Activated T-cell treated with anti-CD3 and anti-CD28 coated beads, Interleukin-2, amount 50 U/mL, for 72 hours (primary cell): ENCODE results near the gene TMPRSS6. TPM values are rescaled to one million over a fixed set of nuclear protein-coding genes. Genes with fewer than 3 reads are reported as not detected.

ENCODE experiments used
- ATAC-seq, 2 donors: fragments of 150-1000 bp; cut with Tn5 transposase; replicated peaks in 1 of 2; 2 replicates each; pipeline ENCODE4 v1.10.0; 2021; ENCODE audit warnings: moderate library complexity in 2 of 2, mild to moderate bottlenecking in 1 of 2
- DNase-seq, 2 donors: peaks; one replicate each; pipeline ENCODE4 v3.0.0; 2021 to 2022; ENCODE audit warnings: mixed read lengths in 1 of 2
- H3K27ac Mint-ChIP-seq: one replicate; pipeline ENCODE4 v1.8.0; 2022; ENCODE audit warnings: mild to moderate bottlenecking, moderate library complexity, mixed read lengths
- H3K27me3 Mint-ChIP-seq: one replicate; pipeline ENCODE4 v1.8.0; 2022; ENCODE audit warnings: low read depth, mixed read lengths
- H3K36me3 Mint-ChIP-seq, 2 donors: one replicate each; pipeline ENCODE4 v1.8.0; 2022; ENCODE audit warnings: mixed read lengths in 2 of 2, mild to moderate bottlenecking in 1 of 2; ENCODE audit not compliant: insufficient read depth in 2 of 2
- H3K4me1 Mint-ChIP-seq: one replicate; pipeline ENCODE4 v1.8.0; 2022; ENCODE audit warnings: low read depth, mixed read lengths
- H3K4me3 Mint-ChIP-seq, 2 donors: one replicate each; pipeline ENCODE4 v1.8.0; 2022; ENCODE audit warnings: mild to moderate bottlenecking in 2 of 2, mixed read lengths in 2 of 2, moderate library complexity in 2 of 2
- H3K9me3 Mint-ChIP-seq, 2 donors: one replicate each; pipeline ENCODE4 v1.8.0; 2022; ENCODE audit warnings: mixed read lengths in 2 of 2
- total RNA-seq, 2 donors: library from RNA; stranded (reverse); gene quantifications; one replicate each; pipeline ENCODE4 v1.2.3, GENCODE V29; 2022

TMPRSS6 gene
- total RNA-seq, 2 donors from 2014 or later = 26.8 to 59.4 TPM

DNA sequence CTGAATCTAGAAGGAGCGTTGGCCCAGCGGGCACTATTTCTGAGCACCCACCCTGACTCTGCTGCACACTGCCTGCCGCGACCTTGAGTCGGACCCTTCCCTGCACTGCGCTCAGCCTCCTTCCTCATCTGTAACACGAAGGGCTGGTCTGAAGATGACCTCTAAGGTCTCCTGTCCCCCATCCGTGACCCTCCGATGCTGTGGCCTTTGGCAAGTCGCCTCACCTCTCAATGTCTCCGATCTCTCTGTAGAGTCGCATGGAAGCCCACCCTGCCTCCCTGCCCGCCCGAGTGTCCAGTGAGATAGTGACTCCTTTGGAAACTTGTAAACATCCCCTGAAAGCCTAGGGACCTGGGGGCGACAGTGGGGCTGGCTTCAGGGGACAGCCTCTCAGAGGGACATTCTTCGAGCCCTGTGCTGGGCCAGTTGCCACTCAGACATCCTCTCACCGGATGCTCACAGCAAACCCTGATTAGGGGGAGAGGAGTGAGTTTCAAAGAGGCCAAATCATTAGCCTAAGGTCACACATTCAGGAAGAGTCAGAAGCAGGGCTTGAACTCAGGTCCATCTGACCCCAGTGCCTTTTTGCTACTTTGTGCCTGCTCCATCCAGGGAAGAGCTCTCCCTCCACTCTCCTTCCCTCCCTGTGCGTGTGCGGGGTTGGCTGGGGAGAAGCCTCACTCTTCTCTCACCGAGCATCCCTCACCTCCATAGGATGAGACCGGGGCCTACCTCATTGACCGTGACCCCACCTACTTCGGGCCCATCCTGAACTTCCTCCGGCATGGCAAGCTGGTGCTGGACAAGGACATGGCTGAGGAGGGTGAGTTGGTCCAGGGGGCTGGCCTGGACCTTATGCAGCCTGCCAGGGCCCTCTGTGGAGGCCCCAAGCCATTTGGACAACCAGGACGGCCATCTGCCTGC is 56.9 kb downstream of the TMPRSS6 start:
- Mint-ChIP-seq H3K4me1 (peaks cover 15% of the 10 kb centered on the region), H3K27ac (no peak overlapping the region), H3K4me3 (peak overlapping the region; percentile 75 to 88), H3K9me3 (no peaks in the 10 kb centered on the region), H3K36me3 (peaks cover 0 to 2% of the 10 kb centered on the region in 2 donors), H3K27me3 (no peaks in the 10 kb centered on the region)
- DNase-seq = no peak
- no peak for ATAC-seq

DNA sequence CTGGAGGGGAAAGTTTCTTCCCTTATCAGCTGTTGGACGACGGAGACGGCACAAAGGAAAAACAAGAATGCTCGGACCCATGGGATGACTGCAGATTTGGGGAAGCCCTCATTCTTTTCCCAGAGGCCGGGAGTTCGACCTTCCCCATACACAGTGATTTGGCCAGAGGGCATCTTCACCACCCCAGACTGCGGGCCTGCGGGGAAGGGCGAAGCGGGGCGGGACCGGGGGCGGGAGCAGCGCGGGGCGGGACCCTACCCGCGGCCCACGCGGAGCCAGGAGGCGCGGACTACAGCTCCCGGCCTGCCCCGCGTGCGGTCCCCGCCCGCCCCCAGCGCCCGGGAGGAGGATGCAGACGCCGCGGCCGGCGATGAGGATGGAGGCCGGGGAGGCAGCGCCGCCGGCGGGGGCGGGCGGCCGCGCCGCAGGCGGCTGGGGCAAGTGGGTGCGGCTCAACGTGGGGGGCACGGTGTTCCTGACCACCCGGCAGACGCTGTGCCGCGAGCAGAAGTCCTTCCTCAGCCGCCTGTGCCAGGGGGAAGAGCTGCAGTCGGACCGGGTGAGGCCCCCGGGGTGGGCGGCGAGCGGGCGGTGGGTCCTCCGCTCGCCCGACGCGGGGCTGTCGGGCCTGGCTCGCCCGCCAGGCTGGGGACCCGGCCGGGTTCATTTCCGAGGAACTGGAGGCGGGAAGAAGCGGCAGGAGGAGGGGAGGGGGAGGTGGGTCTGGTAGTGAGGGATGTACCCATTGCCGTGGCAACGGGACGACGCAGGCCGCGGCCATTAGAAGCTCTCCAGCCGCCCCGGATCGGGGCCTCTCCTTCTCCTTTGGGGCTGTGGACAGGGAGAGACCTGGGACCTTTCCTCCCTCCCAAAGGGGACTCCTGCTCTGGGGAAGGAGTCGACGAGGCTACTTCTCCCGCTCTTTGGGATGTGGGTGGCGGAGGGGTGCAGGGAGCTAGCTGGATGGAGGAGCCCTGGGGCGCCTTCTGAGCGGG is 57.8 kb downstream of the TMPRSS6 start, which contains the start of gene KCTD17:
Gene KCTD17, plus strand, starts transcription at position 352 of the 995 bp plus-strand sequence. Its CDS starts 19 bp downstream, at position 371.
- Mint-ChIP-seq H3K27me3 (no peaks in the 10 kb centered on the region), H3K27ac (no peak within 1 kb of the TSS), H3K9me3 (no peaks in the 10 kb centered on the region), H3K36me3 (no peaks in the 10 kb centered on the region), H3K4me3 (peak within 1 kb of the TSS; percentile 75 to 88), H3K4me1 (peaks cover 15% of the 10 kb centered on the region)
- ATAC-seq (peak; percentile 100), DNase-seq (peak; percentile 87 to 89)

DNA sequence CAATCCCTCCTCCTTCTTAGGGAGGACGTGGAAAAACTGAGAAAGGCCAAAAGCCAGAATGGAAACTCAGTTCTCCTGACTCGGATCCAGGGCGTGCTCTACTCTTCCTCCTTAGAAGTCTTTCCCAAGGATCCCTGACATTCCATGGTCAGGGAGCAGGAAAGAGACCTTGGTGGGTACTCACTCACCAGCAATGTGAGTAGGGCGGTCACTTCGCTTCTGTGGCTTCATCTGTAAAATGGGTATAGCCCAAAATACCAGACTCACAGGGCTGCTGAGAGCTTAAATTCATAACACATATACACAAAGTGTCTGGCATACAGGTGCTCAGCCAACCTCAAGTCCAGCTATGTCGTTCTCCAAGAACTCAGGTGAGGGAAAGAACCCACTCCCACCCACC is 58.6 kb downstream of the TMPRSS6 start:
- Mint-ChIP-seq H3K4me3 (peak overlapping the region; percentile 75 to 88), H3K27me3 (no peaks in the 10 kb centered on the region), H3K4me1 (peaks cover 15% of the 10 kb centered on the region), H3K9me3 (no peaks in the 10 kb centered on the region), H3K27ac (no peak overlapping the region), H3K36me3 (no peaks in the 10 kb centered on the region)
- DNase-seq (no peak), ATAC-seq (no peak)

DNA sequence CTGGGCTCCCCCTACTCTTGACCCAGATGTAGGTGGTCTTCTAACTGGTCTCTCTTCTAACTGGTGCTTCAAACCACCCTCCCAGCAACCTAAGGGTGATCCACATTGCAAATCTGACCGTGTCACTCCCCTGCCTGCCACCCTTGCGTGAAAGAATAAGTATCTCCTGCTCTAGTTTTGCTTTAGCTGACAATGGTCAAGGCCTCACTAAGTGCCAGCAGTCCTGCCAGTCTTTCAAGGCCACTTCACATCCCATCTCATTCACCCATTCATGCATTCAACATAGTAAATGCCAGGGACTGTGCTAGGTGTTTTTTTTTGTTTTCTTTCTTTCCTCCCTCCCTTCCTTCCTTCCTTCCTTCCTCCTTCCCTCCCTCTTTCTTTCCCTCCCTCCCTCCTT is 60.3 kb downstream of the TMPRSS6 start:
- DNase-seq = no peak
- Mint-ChIP-seq H3K4me1 (peaks cover 28% of the 10 kb centered on the region), H3K27ac (no peak overlapping the region), H3K27me3 (no peaks in the 10 kb centered on the region), H3K9me3 (no peaks in the 10 kb centered on the region), H3K4me3 (no peak overlapping the region), H3K36me3 (no peaks in the 10 kb centered on the region)
- ATAC-seq = no peak

DNA sequence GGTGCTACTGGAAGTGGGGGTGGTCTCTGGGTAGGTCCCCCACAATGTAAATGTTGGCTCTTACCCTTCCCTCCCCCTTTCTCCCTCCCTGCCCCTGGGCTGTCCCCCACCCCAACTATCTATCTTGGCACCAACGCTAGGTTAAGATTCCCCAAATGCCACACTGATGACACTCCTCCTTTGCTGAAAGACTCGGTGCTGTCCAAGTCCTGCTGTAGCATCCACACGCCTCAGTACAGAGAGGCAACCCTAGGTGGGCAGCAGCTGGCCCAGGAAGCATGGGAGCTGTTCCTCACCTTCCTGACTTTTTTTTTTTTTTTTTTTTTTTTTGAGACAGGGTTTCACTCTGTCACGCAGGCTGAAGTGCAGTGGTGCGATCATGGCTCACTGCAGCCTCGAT is 61.4 kb downstream of the TMPRSS6 start:
- peaks cover 29% of the 10 kb centered on the region for H3K4me1 Mint-ChIP-seq
- no peak overlapping the region for H3K4me3 Mint-ChIP-seq
- ATAC-seq (no peak), DNase-seq (no peak)
- H3K27me3 Mint-ChIP-seq = no peaks in the 10 kb centered on the region
- no peak overlapping the region for H3K27ac Mint-ChIP-seq
- no peaks in the 10 kb centered on the region for H3K9me3 Mint-ChIP-seq
- H3K36me3 Mint-ChIP-seq = no peaks in the 10 kb centered on the region

DNA sequence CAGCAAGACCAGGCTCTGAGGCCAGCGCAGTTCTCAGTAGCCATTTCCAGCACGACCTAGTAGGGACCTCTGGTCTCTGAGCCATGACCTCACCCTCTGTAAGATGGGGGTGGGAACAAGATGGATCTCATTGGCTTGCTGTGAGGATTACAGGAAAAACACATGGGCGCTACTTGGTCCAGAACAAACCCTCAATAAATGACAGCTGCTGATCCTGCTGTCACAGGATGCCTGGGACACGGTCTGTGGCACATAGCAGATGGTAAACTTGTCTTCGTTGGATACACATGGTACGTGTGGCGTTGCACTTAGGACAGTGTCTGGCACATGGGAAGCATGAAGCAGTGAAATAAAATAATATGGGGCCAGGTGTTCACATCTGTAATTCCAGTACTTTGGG is 62.5 kb downstream of the TMPRSS6 start:
- H3K27me3 Mint-ChIP-seq = no peaks in the 10 kb centered on the region
- no peak for ATAC-seq

DNA sequence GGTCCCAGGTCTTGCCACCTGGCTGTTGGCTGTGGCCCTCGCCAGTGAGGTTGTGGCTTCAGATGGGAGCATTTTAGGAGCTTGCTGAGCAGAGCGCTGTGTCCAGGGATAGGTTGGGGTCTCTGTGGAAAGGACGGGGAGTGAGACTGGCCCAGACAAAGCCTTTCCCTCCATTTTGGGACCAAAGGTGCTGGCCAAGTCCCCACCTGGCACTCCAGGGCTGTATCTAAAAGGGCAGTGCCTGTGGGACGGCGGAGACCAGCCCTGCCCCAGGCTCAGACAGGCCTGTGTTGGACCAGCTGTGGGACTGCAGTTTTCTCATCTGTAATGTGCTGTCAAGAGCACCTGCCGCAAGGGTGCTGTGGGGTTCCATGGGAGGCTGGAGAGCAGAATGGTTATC is 62.9 kb downstream of the TMPRSS6 start:
- H3K27ac Mint-ChIP-seq = no peak overlapping the region
- no peaks in the 10 kb centered on the region for H3K9me3 Mint-ChIP-seq
- ATAC-seq (no peak), DNase-seq (no peak)
- no peaks in the 10 kb centered on the region for H3K36me3 Mint-ChIP-seq
- H3K4me3 Mint-ChIP-seq = no peak overlapping the region
- no peaks in the 10 kb centered on the region for H3K27me3 Mint-ChIP-seq
- H3K4me1 Mint-ChIP-seq = peaks cover 20% of the 10 kb centered on the region

More for the DNA sequence above, 62.5 kb downstream of the TMPRSS6 start:
- Mint-ChIP-seq H3K27ac (no peak overlapping the region), H3K36me3 (no peaks in the 10 kb centered on the region), H3K4me1 (peaks cover 18% of the 10 kb centered on the region), H3K4me3 (no peak overlapping the region), H3K9me3 (no peaks in the 10 kb centered on the region)
- no peak for DNase-seq

DNA sequence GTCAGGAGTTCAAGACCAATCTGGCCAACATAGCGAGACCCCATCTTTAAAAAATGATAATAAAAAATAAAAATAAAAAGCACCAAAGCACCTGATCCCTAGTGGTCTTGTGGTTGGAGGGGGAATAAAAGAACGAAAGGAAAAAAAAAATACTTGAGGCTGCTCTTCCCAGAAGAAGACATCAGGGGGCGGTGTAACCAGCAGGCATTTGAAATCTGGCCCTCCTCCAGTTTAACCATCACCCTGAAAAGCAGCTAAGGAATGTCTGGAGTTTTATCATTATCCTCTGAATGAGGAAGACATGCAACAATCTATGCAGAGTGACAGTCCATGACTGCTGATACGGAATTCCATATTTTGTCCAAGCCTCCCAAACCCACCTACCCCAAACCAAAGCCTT is 63.6 kb downstream of the TMPRSS6 start:
- no peaks in the 10 kb centered on the region for H3K27me3 Mint-ChIP-seq
- DNase-seq = no peak
- no peaks in the 10 kb centered on the region for H3K36me3 Mint-ChIP-seq
- no peak overlapping the region for H3K4me3 Mint-ChIP-seq
- no peak for ATAC-seq
- H3K27ac Mint-ChIP-seq = no peak overlapping the region
- peaks cover 26% of the 10 kb centered on the region for H3K4me1 Mint-ChIP-seq
- no peaks in the 10 kb centered on the region for H3K9me3 Mint-ChIP-seq

DNA sequence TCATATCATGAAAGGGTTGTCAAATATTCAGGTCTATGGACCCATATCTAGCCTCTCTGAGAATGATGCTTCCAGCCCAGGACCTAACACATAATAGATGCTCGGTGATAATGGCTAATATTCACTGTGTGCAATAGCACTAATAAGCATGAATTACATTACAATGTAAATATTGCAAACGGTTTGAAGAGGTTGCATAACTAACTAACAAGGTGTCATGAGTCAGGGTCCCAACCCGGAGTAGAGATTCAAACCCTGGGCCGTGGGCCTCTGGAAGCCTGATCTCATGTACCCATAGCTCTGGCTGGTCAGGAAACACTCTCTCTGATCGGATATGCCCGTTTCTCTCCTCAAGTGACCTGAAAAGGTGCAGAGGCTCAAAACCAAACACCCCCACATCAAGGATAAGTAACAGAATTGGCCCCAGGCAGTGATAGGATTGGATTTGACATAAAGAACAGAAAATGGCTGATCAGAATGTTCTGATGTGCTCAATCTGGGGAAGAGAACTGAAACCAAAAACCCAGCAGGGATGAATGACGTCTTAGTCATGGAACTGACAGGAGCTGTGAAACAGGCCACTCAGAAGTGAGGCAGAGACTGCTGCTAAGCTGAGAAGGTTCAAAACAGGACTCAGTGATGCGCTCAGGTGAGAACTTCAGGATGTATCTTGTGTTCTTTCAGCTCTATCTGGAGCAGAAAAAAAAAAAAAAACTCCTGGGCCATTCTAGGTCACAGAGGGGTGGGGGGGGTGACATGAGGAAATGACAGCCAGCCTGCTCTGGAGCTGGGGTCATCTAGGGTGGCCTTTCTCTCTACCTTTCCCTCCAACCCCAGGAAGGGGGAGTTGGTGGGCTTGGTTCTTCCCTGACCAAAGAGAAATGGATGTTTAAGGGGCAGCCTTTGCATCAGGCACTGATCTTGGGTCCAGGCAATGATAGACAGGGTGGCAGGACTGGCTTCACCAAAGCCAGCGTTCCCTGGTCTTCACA is 64.6 kb downstream of the TMPRSS6 start:
- Mint-ChIP-seq H3K9me3 (no peaks in the 10 kb centered on the region), H3K36me3 (no peaks in the 10 kb centered on the region), H3K27me3 (no peaks in the 10 kb centered on the region), H3K4me1 (peaks cover 30% of the 10 kb centered on the region), H3K4me3 (peak overlapping the region in 1 of 2 donors; percentile 15), H3K27ac (no peak overlapping the region)
- ATAC-seq (peak; percentile 77 to 79), DNase-seq (peak in 1 of 2 donors; percentile 35)

DNA sequence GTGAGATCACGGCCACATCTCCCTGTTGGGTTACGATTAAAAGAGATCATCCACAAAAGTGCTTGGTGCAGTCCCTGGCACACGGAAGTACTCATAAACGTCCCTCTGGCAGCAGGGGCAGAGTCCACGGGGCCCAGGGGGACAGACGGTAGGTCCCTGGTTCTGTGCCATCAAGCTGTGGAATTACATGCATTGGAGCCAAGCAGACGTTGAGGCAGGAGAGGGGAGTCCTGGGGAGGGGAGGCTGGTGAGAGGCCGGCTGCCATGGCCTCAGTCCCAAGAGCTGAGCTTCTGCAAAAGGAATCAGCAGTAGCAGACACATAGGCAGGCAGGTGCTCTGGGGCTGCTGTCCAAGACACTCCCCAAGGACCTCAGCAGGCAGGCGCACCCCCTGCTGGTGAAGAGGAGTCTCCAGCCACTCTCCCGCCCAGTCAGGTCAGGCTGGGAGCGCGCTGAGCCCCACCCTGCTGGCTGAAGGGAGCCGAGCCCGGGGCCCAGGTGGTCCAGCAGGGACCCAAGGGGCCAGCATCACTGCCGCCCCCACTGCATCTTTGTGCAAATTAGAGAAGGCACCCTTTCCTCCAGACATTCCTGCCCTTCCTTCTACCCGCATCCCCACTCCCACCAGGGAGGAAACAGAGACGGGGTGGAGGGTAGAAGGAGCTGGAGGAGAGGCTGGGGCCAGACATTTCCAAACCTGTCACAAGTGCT is 65.5 kb downstream of the TMPRSS6 start:
- H3K36me3 Mint-ChIP-seq = no peaks in the 10 kb centered on the region
- no peaks in the 10 kb centered on the region for H3K27me3 Mint-ChIP-seq
- DNase-seq (peak; percentile 62 to 70), ATAC-seq (peak; percentile 82 to 84)
- no peaks in the 10 kb centered on the region for H3K9me3 Mint-ChIP-seq
- H3K27ac Mint-ChIP-seq = no peak overlapping the region
- H3K4me3 Mint-ChIP-seq = no peak overlapping the region
- peaks cover 30% of the 10 kb centered on the region for H3K4me1 Mint-ChIP-seq

DNA sequence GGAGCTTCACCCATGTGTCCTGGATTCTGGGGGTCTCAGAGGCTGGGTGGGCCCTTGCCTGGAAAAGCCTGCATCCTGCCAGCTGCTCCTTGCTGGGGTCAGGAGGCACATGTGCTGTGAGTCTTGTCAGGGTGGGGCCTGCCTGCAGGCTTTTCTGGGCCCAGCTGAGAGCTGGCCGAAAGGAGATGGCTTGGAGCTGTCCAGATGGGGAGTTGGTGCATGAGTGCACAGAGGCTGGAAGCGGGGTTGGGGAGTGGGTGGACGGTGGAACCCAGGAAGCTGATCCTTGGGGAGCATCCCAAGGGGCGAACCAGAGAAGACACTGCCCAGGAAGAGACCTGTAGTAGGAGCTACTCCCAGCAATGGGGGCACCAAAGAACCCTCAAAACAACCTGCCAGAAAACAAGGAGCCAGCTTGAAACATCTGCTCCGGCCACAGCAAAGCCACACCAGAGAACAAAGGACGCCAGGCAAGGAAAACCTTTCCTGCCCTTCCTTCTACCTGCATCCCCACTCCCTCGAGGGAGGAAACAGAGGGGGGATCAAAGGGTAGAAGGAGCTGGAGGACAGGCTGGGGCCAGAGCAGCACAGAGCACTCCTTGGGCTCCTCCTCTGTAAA is 66.2 kb downstream of the TMPRSS6 start:
- Mint-ChIP-seq H3K27ac (no peak overlapping the region), H3K9me3 (no peaks in the 10 kb centered on the region), H3K4me3 (no peak overlapping the region), H3K27me3 (no peaks in the 10 kb centered on the region), H3K4me1 (peaks cover 30% of the 10 kb centered on the region), H3K36me3 (no peaks in the 10 kb centered on the region)
- ATAC-seq (no peak), DNase-seq (no peak)
